ENCODE data around the gene FLCN.

Gene FLCN

GRCh38 chr17:17170346-17170985 lies 66.5 kb downstream of the FLCN start:
- DNase-seq (ENCODE audit: insufficient read length, low spot score) = no peak
- no peak for FAIRE-seq

- no peak for FAIRE-seq
- no peak for DNase-seq (ENCODE audit: insufficient read length, low spot score)
Observed at GRCh38 chr17:17169396-17169795, 67.6 kb downstream of the FLCN start.

- FAIRE-seq (no peak), DNase-seq (ENCODE audit: insufficient read length, low spot score) (no peak)
Observed at GRCh38 chr17:17168401-17168800, 68.6 kb downstream of the FLCN start.

DNA sequence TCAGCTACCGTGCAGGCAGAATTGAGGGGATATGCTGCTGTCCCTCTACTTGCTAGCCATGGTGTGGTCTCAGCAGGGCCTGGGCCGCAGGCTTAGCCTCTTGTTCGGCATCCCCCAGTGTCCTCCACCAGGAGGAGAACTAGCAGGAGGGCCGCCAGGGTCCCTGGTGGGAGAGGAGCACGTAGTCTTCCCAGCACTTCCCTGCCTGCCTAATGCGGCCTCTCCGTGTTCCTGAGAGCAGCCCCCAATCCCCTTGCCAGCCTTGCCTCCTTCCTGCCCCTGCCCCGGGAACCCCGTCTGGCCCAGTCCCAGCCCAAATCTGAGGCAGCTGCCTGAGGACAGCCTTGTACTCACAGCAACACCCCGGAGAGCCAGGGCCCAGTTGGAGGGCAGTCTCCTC lies 69.0 kb downstream of the FLCN start:
- no peak for FAIRE-seq
- DNase-seq (ENCODE audit: insufficient read length, low spot score) = no peak

GRCh38 chr17:17167356-17167755 lies 69.6 kb downstream of the FLCN start:
- DNase-seq (ENCODE audit: insufficient read length, low spot score) (no peak), FAIRE-seq (no peak)

- DNase-seq (ENCODE audit: insufficient read length, low spot score) = no peak
- FAIRE-seq = no peak
Observed at GRCh38 chr17:17166446-17166845, 70.5 kb downstream of the FLCN start.

GRCh38 chr17:17165666-17166308 lies 71.2 kb downstream of the FLCN start:
- DNase-seq (ENCODE audit: insufficient read length, low spot score) (no peak), FAIRE-seq (no peak)

GRCh38 chr17:17164676-17165075 lies 72.3 kb downstream of the FLCN start:
- FAIRE-seq = no peak
- DNase-seq (ENCODE audit: insufficient read length, low spot score) = no peak

DNA sequence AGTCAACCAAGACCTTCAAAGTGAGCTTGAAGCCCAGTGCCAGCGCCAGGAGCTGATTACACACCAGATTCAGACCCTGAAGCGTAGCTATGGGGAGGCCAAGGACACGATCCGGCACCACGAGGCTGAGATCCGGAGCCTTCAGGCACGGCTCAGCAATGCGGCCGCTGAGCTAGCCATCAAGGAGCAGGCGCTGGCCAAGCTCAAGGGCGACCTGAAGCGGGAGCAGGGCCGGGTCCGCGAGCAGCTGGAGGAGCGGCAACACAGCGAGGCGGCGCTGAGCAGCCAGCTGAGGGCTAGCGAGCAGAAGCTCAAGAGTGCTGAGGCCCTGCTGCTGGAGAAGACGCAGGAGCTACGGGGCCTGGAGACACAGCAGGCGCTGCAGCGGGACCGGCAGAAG lies 72.8 kb downstream of the FLCN start:
- no peak for FAIRE-seq

More for the DNA sequence above, 72.8 kb downstream of the FLCN start:
- DNase-seq (ENCODE audit: insufficient read length, low spot score) = no peak
